Measurements from ENCODE around the gene TNPO3. TPM values are rescaled to one million over a fixed set of nuclear protein-coding genes. Genes with fewer than 3 reads are reported as not detected.

The TNPO3 gene
- polyA plus RNA-seq, 10 donors, result 26.1 to 34.7 (median 29.1) TPM

- DNase-seq, result peak in 2 of 3 donors; percentile 24 to 48
These were observed 114.2 kb downstream of the TNPO3 start for GRCh38 chr7:128940494-128941322.

DNA sequence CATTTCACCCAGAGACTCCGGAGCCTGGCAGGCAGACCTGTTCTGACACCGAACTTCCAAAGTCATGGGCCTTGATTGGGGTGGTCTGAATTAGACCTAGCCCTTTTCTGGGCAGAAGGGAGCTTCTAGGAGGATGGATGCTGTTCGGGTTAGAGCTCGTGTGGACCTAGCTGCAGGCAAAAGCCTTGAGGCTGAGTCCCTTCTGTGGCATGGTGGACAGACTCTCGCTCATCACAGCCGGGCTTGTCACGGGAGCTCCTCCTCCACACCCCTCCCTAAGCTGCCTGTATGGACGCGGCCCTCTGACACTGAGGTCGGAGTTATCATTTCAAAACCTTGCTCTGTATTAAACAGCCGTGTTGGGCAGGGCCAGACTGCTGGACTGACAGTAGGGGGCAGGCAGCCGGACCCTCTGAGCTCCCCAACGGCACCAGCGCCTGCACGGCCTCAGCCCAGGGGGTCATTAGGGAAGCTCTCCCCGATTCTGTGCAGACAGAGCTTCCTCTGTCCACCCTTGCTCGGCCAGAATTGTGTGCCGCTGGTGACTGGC, 115.0 kb downstream of the TNPO3 start:
- DNase-seq, result no peak

GRCh38 chr7:128939075-128939860, 115.6 kb downstream of the TNPO3 start:
- no peak for DNase-seq

DNA sequence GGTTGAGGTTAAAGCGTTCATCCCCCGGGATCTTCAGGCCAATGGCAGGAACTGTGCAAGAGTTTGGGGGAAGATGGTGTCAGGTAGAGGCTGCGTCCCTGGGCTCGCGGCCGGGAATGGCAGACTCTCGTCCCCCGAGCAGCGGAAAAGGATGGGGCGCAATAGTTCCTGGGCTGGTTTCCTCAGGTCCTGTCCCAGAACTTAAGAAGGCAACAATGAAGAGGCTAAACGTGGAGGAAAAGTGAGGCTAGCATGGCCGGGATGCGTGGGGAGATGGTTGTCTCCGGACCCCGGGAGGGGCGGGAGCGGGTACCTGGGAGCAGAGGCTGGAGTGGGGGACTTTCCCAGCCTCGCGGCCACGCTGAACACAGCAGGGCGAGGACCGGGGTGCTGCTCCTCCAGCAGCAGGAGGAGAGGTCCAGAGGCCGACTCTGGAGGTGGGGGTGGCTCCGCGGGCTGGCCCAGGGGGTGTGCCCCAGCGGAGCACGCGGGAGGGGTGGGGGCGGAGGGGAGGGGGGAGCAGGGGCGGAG, 116.3 kb downstream of the TNPO3 start:
- DNase-seq, result peak in 1 of 3 donors; percentile 42

GRCh38 chr7:128937647-128938543, 117.0 kb downstream of the TNPO3 start, which contains the start of gene IRF5:
Gene IRF5, plus strand, starts transcription at chr7:128937927. Its CDS starts 4,155 bp downstream, at chr7:128942082.
- no peak for DNase-seq

DNA sequence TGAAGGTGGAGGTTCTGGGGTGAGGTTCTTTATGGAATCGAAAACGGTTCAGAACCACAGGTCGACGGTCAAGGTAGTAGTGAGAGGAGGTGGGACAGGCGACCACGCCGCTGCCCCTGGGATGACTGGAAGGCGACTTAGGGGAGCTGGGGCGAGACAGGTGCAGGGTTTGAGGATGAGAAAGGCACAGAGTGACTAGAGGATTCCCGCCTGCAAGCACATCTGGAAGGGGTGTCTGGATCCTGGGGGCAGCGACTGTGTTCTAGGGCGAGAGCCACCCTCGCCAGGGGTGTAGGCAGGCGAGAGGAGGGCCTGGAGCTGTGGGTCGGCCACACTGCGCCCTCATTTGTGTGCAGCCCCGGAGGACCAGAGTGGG, 117.7 kb downstream of the TNPO3 start:
- DNase-seq, result no peak

DNA sequence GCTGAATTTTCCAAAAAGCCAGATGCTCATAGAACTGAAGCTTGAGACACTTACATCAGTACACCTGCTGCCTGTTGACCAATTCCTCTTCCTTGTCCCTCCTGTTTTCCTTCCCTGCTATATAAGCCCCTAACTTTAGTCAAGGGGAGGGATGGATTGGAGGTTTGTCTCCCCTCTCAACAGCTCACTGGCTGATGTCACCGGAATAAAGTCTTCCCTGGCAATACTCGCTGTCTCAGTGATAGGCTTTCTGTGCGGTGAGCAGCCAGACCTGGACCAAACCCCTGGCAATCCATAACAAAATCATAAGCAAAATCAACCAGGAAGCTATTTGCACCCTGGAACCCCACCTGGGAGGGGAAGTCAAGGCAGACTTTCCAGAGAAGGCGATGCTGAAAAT, 118.1 kb downstream of the TNPO3 start:
- DNase-seq, result no peak

DNA sequence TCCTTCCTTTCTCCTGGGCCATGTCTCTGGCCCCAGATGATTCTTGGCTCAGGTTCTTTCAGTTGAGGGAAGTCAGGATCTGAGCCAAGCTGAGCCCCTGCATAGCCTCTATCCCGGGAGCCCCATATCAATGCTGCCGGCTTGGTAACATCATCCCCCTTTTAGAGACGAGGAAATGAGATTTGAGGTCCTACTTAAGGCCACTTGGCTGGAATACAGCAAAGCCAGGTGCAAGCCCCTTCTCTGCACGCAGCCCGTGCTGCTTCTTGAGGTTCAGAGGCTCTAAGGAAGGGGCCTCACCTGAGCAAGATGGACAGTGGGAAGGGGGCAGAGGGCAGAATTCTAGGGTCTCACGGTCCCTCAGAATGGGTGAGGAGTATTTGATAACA, 119.6 kb downstream of the TNPO3 start:
- DNase-seq, result no peak

GRCh38 chr7:128934361-128935341, 120.3 kb downstream of the TNPO3 start:
- no peak for DNase-seq

DNA sequence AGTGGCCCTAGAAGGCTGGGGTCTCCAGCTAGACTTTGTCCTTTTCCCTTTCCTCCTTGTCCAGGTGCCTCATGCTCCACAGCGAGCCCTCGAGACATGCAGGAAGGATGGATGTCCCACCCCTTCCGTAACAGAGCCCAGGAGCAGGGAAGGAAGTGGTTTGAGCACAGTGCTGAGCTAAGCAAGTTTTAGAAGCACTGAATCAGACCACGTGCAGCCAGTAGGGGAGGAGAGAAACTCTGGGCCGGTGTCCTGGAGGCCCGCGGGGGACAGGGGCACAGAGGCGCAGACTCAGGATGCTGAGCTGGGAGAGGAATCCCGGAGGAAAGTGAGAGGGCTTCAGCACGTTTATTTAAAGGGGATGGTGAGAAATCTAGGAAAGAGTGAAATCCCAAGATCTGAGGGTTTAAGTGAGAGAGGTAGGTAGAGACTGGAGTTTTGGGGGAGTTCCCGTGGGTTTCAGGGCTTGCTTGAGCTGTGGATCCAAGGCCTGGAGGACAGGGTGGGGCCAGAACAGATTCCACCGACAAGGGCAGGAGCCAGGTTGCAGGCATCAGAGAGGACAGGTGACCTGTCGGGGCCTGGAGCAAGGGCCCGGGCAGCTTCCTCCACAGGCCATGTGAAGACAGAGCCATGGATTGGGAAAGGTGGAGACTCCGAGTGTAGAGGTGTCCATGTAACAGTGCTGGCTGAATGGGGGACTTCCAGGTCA, 121.6 kb downstream of the TNPO3 start:
- peak in 1 of 3 donors; percentile 65 for DNase-seq

GRCh38 chr7:128932862-128933179, 122.1 kb downstream of the TNPO3 start:
- DNase-seq, result no peak

- DNase-seq, result no peak
These were observed 122.7 kb downstream of the TNPO3 start for GRCh38 chr7:128931965-128932861.

DNA sequence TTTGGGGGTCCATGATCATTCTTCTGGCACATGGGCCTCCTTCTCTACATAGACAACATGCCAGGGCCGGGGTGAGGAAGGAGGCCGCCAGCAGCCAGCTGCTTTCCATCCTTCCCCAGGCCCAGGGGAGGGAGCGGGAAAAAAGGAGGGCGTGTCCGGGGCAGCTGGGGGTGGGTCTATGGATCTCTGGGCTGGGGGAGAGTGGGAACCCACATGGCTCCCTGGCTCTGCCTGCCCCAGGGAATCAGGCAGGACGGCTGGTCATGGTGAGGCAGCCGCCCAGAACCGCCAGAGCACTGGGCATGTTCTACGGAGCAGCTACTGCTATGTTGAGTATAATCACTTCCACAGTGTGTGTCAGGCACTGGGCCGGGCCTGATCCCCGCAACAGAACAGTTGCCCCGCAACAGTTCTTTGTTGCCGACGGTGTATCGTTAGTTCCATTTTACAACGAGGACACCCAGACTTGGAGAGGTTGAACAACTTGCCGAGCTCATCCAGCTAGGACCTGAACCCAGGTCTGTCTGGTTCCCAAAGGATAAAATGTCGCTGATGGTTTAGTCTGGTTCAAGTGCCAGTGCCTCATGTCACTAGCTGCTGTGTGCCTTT, 123.6 kb downstream of the TNPO3 start:
- no peak for DNase-seq

DNA sequence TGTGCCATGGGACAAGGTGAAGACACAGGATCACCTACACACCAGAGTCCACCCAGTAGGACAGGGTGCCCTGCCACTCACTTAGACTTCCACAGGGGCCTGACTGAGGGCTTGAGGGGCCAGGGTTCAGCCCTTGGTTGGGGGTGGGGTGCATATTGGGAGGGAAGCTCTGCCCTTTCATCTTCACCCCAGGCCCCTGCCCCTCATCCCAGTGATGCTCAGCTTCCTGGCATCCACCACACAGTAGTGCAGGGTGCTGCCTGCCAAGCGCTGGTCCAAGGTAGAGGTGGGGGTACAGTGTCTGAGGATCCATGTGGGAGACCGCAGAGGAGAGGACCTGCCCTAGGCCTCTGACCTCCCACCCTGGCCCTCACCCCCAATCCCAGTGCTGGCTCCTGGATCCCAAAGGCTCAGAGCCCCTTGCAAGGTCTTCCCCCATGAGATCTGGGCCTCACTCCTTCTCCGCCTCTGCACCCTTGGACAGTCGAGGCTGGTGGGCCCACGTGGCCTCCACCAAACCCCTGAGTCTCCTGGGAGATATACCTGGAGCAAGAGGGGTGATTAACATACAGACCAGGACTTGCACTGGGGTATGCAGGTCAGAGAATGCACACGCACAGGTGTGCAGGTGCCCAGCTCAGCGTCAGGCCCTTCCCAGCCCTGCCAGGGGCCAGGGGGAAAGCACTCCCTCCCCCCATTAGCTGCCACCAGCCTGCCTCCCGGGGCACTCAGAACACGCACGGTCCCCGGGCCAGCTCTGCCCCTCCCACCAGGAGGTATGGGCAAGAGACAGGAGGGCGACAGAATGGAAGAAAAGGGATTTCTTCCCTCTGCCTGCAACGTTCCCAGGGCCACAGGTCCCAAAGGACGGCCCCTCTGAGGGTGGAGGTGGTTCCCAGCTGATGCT, 125.8 kb downstream of the TNPO3 start:
- no peak for DNase-seq

GRCh38 chr7:128928159-128928813, 126.6 kb downstream of the TNPO3 start:
- no peak for DNase-seq

Measured in muscle of back (tissue), 11 donors.